NCI-H82 treated with DMSO at 0.1 percent for 48 hours (cell line): Measurements from ENCODE around the gene SCG2.

Source experiments
- DNase-seq: peaks from one replicate; lab custom pipeline; 2025; ENCODE audit not compliant: unreplicated experiment; lab: John Stamatoyannopoulos, UW

Gene SCG2

GRCh38 chr2:223582001-223582400, 20.2 kb downstream of the SCG2 start:
- no peak for DNase-seq

GRCh38 chr2:223580951-223581350, 21.2 kb downstream of the SCG2 start:
- no peak for DNase-seq

GRCh38 chr2:223578846-223579245, 23.3 kb downstream of the SCG2 start:
- DNase-seq = no peak

GRCh38 chr2:223576873-223577272, 25.3 kb downstream of the SCG2 start:
- DNase-seq = no peak

- no peak for DNase-seq
Measured at GRCh38 chr2:223570784-223571183, 31.4 kb downstream of the SCG2 start.

- no peak for DNase-seq
Measured at GRCh38 chr2:223566396-223566795, 35.8 kb downstream of the SCG2 start.

- no peak for DNase-seq
Measured at GRCh38 chr2:223563462-223563861, 38.7 kb downstream of the SCG2 start.

GRCh38 chr2:223562078-223562477, 40.1 kb downstream of the SCG2 start:
- no peak for DNase-seq

GRCh38 chr2:223560749-223561435, 41.3 kb downstream of the SCG2 start:
- DNase-seq = no peak

- no peak for DNase-seq
Measured at GRCh38 chr2:223558970-223559369, 43.2 kb downstream of the SCG2 start.

GRCh38 chr2:223554923-223555322, 47.2 kb downstream of the SCG2 start:
- DNase-seq = no peak

GRCh38 chr2:223549215-223549614, 52.9 kb downstream of the SCG2 start:
- no peak for DNase-seq

- DNase-seq = no peak
Measured at GRCh38 chr2:223548194-223548593, 54.0 kb downstream of the SCG2 start.
